Thyroid gland (tissue), 4 donors: ENCODE measurements around the gene EPHA8. TPM values are rescaled to one million over a fixed set of nuclear protein-coding genes. Genes with fewer than 3 reads are reported as not detected.

Experiments used
- DNase-seq, 2 donors: peaks; one replicate each; pipeline ENCODE4 v3.0.0-alpha.2; 2019
- H3K27ac ChIP-seq, 3 donors: fragments of 200-600 bp; sonication (generic); 1 replicate in 2 of 3; 2 replicates in 1 of 3; pipeline ENCODE4 v1.5.1; 2016 to 2019; ENCODE audit warnings: mild to moderate bottlenecking in 1 of 3, moderate library complexity in 1 of 3
- H3K27me3 ChIP-seq: fragments of 200-600 bp; sonication (generic); one replicate; pipeline ENCODE4 v1.5.1; 2019
- H3K36me3 ChIP-seq, 2 donors: fragments of 200-600 bp; sonication (generic); one replicate each; pipeline ENCODE4 v1.5.1; 2016 to 2019
- H3K4me1 ChIP-seq, 2 donors: fragments of 200-600 bp; sonication (generic); one replicate each; pipeline ENCODE4 v1.5.1; 2017 to 2019
- H3K4me3 ChIP-seq, 3 donors: fragments of 200-600 bp; sonication (generic); replicated peaks in 1 of 3; 1 replicate in 2 of 3; 2 replicates in 1 of 3; pipeline ENCODE4 v1.5.1; 2016; ENCODE audit warnings: mild to moderate bottlenecking in 1 of 3
- H3K9me3 ChIP-seq: fragments of 200-600 bp; sonication (generic); one replicate; pipeline ENCODE4 v1.5.1; 2017
- CTCF ChIP-seq, 6 experiments: fragments of 200-600 bp in 3 of 6; fragments of 450-650 bp in 3 of 6; sonication (generic) in 3 of 6; IDR thresholded peaks; one replicate each; pipeline ENCODE4 v1.5.1; 2016 to 2019; ENCODE audit warnings: antibody characterized with exemption in 6 of 6, mild to moderate bottlenecking in 2 of 6, inconsistent platforms in 1 of 6, moderate library complexity in 1 of 6
- POLR2A ChIP-seq, 2 donors: fragments of 450-650 bp; IDR thresholded peaks; one replicate each; pipeline ENCODE4 v1.6.1; 2017; ENCODE audit warnings: antibody characterized with exemption in 2 of 2, mild to moderate bottlenecking in 2 of 2, moderate library complexity in 1 of 2
- WGBS, 2 donors: methylation state at CpG; one replicate each; pipeline ENCODE4 v1.1.5; 2017; 5-methylcytosine and 5-hydroxymethylcytosine counted together
- intact Hi-C: fragments of 100-400 bp; cut with DNase I; formaldehyde crosslinking; loops from one replicate; pipeline ENCODE4 v1.15.1; 2023
- total RNA-seq, 4 donors: library from RNA; depleted of rRNA; stranded (reverse); fragments of >200 nt; gene quantifications; one replicate each; pipeline ENCODE4 v1.2.3, GENCODE V29; 2016

EPHA8 gene
- total RNA-seq, 4 donors from 2014 or later: not detected

DNA sequence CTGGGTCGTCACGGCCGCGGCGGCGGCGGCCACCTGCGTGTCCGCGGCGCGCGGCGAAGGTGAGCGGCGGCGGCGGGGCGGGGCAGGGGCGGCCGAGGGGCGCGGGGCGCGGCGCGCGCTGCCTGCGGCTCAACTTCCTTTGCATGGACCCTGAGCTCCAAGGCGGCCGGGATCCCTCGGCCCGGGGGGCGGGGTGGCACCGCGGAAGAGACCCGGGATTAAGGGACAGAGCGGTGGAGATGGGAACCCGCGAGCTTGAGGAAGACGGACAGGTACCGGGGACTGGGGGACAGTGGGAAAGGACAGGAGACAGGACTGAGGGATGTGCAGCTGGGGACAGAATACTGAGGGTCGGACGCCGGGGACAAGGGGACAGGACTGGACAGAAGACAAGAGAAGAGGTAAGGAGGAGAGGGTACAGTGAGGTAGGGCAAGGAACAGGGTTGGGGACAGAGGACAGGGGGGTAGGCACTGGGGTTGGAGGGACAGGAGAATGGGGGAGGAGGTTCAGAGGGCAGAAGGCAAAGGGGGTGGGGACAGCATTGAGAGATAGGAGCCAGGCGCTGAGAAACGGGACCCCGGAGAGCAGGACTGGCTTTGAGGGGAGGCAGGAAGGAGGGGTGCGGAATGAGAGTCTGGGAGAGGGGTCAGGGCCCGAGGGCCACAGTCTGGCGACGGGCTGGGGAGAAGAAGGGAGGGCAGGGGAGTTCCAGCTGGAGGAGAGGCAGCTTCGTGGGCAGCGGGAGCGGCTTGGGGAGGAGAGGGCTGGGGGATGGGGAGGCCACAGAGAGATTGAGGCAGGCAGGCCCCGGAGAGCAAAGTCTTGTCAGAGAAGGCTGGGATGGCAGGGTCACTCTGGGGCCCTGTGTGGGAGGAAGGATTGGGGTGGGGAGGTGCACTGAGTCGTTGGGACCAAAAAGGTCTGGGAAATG, 648 bp downstream of the EPHA8 start:
- H3K36me3 ChIP-seq: no peaks in the 10 kb centered on the region
- intact Hi-C loops: no loop called here
- no peaks in the 10 kb centered on the region for H3K4me1 ChIP-seq
- no peak overlapping the region for H3K4me3 ChIP-seq
- DNase-seq: no peak
- no peaks in the 10 kb centered on the region for H3K9me3 ChIP-seq
- H3K27me3 ChIP-seq: peaks cover 3% of the 10 kb centered on the region
- no peak for TF ChIP-seq POLR2A (IDR thresholded peaks at IDR 0.05)
- TF ChIP-seq CTCF (IDR thresholded peaks at IDR 0.05): no peak
- WGBS, 2 donors: 13 to 14% methylated on average over 28 of the region's 57 CpGs
- H3K27ac ChIP-seq: no peak overlapping the region

DNA sequence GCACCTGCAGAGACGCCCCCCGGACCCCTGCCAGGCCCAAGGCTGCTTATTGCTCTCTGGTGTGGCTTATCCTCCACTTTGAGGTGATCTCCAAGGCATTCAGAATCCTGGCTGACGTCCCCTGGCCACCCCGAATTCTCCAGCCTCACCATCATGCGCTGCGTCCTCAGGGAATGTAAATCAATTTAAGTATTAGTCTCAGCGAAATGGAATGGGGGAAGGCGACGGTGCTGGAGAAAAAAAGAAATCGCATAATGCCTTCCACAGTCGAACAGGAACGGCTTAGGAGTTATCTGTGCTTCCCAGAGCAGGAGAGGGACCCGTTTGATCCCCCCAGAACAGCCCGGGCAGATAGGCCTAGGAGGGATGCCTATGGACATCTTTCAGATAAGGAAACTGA, 2.9 kb downstream of the EPHA8 start:
- H3K4me1 ChIP-seq: no peaks in the 10 kb centered on the region
- WGBS, 2 donors: 82 to 83% methylated on average over 14 of the region's 14 CpGs
- TF ChIP-seq CTCF (IDR thresholded peaks at IDR 0.05) (no peak), POLR2A (IDR thresholded peaks at IDR 0.05) (no peak)
- no peak overlapping the region for H3K27ac ChIP-seq
- DNase-seq: no peak
- no peaks in the 10 kb centered on the region for H3K9me3 ChIP-seq
- H3K27me3 ChIP-seq: peaks cover 3% of the 10 kb centered on the region
- no peak overlapping the region for H3K4me3 ChIP-seq
- intact Hi-C loops: no loop called here
- no peaks in the 10 kb centered on the region for H3K36me3 ChIP-seq

GRCh38 chr1:22567197-22567596, 3.9 kb downstream of the EPHA8 start:
- no peaks in the 10 kb centered on the region for H3K4me1 ChIP-seq
- TF ChIP-seq POLR2A (IDR thresholded peaks at IDR 0.05) (no peak), CTCF (IDR thresholded peaks at IDR 0.05) (no peak)
- DNase-seq: no peak
- no peaks in the 10 kb centered on the region for H3K36me3 ChIP-seq
- no peaks in the 10 kb centered on the region for H3K9me3 ChIP-seq
- intact Hi-C loops: no loop called here
- H3K27me3 ChIP-seq: peaks cover 3% of the 10 kb centered on the region
- no peak overlapping the region for H3K27ac ChIP-seq
- no peak overlapping the region for H3K4me3 ChIP-seq
- WGBS, 2 donors: 30 to 47% methylated on average over 4 to 14 of the region's 14 CpGs

DNA sequence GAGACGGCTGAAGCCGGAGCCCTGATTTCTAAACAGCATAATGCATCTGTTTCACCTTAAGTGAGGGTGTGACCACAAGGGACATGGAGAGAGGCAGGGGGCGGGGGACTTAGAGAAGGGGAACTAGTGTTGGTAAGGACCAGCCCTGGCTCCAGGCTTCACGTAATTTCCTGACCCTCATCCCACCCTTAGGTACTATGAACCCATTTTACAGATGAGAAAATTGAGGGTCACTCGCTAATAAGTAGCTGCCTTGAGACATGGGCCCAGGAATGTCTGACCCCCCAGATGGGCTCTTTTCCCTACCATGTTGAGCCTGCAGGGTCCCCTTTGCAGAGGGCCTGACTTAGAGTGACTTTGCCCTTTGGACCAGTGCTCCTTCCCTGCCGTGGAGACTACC, 4.7 kb downstream of the EPHA8 start:
- 76% methylated on average over 6 of the region's 6 CpGs for WGBS, 2 donors
- Histone ChIP-seq H3K4me3 (no peak overlapping the region), H3K9me3 (no peaks in the 10 kb centered on the region), H3K36me3 (no peaks in the 10 kb centered on the region), H3K4me1 (no peaks in the 10 kb centered on the region), H3K27ac (no peak overlapping the region), H3K27me3 (peaks cover 3% of the 10 kb centered on the region)
- DNase-seq: no peak
- intact Hi-C loops: no loop called here
- TF ChIP-seq CTCF (IDR thresholded peaks at IDR 0.05): no peak
- no peak for TF ChIP-seq POLR2A (IDR thresholded peaks at IDR 0.05)

GRCh38 chr1:22569269-22569668, 6.0 kb downstream of the EPHA8 start:
- Histone ChIP-seq H3K27ac (no peak overlapping the region), H3K4me3 (no peak overlapping the region), H3K36me3 (no peaks in the 10 kb centered on the region), H3K9me3 (no peaks in the 10 kb centered on the region), H3K27me3 (peaks cover 1% of the 10 kb centered on the region), H3K4me1 (no peaks in the 10 kb centered on the region)
- intact Hi-C loops: no loop called here
- TF ChIP-seq POLR2A (IDR thresholded peaks at IDR 0.05): no peak
- no peak for TF ChIP-seq CTCF (IDR thresholded peaks at IDR 0.05)
- no peak for DNase-seq
- WGBS, 2 donors: 86 to 91% methylated on average over 7 of the region's 7 CpGs
